GM12878 (cell line): ENCODE measurements around the gene RREB1. TPM values are rescaled to one million over a fixed set of nuclear protein-coding genes. Genes with fewer than 3 reads are reported as not detected.

Source experiments
- ATAC-seq: fragments of 200-7000 bp; cut with Tn5 transposase; 3 replicates; pipeline ENCODE4 v1.9.1; 2020; ENCODE audit warnings: mild to moderate bottlenecking, moderate library complexity
- BruUV-seq: library from RNA; stranded (reverse); fragments of 400-500 nt; replicated peaks from 2 replicates; lab custom pipeline; 2021; lab: Mats Ljungman, UMichigan
- CTCF ChIA-PET: fragments of 300-600 bp; sonication (Branson Sonifier 250); formaldehyde crosslinking; extraction: SDS; loops from one replicate; lab custom pipeline; 2021; ENCODE audit warnings: inconsistent platforms; lab: Yijun Ruan, JAX
- POLR2A ChIA-PET: fragments of 350-600 bp; formaldehyde crosslinking; extraction: SDS; loops from one replicate; lab custom pipeline; 2021; ENCODE audit warnings: inconsistent platforms; lab: Charles Lee
- RAD21 ChIA-PET: fragments of 300-600 bp; sonication (Branson Sonifier 250); formaldehyde crosslinking; loops from one replicate; lab custom pipeline; 2023; ENCODE audit warnings: antibody characterized with exemption; ENCODE audit not compliant: unreplicated experiment; lab: Charles Lee
- SMC1A ChIA-PET: fragments of 300-600 bp; sonication (Branson Sonifier 250); formaldehyde crosslinking; loops from one replicate; lab custom pipeline; 2023; ENCODE audit not compliant: unreplicated experiment, uncharacterized antibody; lab: Charles Lee
- DNase-seq: peaks from one replicate; pipeline ENCODE4 v3.0.0-alpha.2; 2011; ENCODE audit warnings: low read depth, low spot score
- FAIRE-seq: peaks from 3 replicates; lab custom pipeline; 2011; peaks lifted over from hg19 to GRCh38; lab: Jason Lieb, UNC
- H2AFZ ChIP-seq: 2 replicates; pipeline ENCODE4 v1.6.0; 2011; ENCODE audit warnings: low read depth, low read length, control low read depth; ENCODE audit not compliant: control insufficient read depth
- H3K27ac ChIP-seq: 2 replicates; pipeline ENCODE4 v1.5.1; 2011; ENCODE audit warnings: control low read depth; ENCODE audit not compliant: control insufficient read depth, insufficient read depth
- H3K27me3 ChIP-seq, 2 experiments: replicated peaks in 1 of 2; 2 replicates each; pipeline versions ENCODE4 v1.6.0 to v1.6.1; 2011; ENCODE audit warnings: low read length in 1 of 2; ENCODE audit not compliant: control insufficient read depth in 2 of 2, insufficient read depth in 2 of 2
- H3K36me3 ChIP-seq, 2 experiments: 2 replicates each; pipeline ENCODE4 v1.5.1; 2011; ENCODE audit warnings: low read length in 1 of 2; ENCODE audit not compliant: control insufficient read depth in 2 of 2, insufficient read depth in 2 of 2
- H3K4me1 ChIP-seq: 2 replicates; pipeline ENCODE4 v1.6.1; 2011; ENCODE audit warnings: mild to moderate bottlenecking, low read length, moderate library complexity, mixed read lengths; ENCODE audit not compliant: control insufficient read depth, insufficient read depth
- H3K4me2 ChIP-seq: 2 replicates; pipeline ENCODE4 v1.6.0; 2011; ENCODE audit warnings: control low read depth; ENCODE audit not compliant: control insufficient read depth, insufficient read depth
- H3K4me3 ChIP-seq: fragments of 200-600 bp; sonication (generic); 2 replicates; pipeline ENCODE4 v1.5.1; 2016
- H3K79me2 ChIP-seq: 2 replicates; pipeline ENCODE4 v1.6.0; 2011; ENCODE audit warnings: low read length; ENCODE audit not compliant: control insufficient read depth, insufficient read depth
- H3K9ac ChIP-seq: 2 replicates; pipeline ENCODE4 v1.8.0; 2011; ENCODE audit warnings: low read length, control low read depth, mixed read lengths; ENCODE audit not compliant: control insufficient read depth, insufficient read depth
- H3K9me3 ChIP-seq: replicated peaks from 3 replicates; pipeline ENCODE4 v1.5.1; 2011; ENCODE audit warnings: mild to moderate bottlenecking, low read length; ENCODE audit not compliant: control insufficient read depth, insufficient read depth
- H4K20me1 ChIP-seq: 2 replicates; pipeline ENCODE4 v1.6.0; 2011; ENCODE audit not compliant: control insufficient read depth, insufficient read depth
- NFYB ChIP-seq: IDR thresholded peaks from 2 replicates; pipeline ENCODE4 v1.6.1; 2011; ENCODE audit warnings: low read depth, mild to moderate bottlenecking, low read length, improper control_type of control experiment, moderate library complexity; ENCODE audit not compliant: insufficient read depth
- REST ChIP-seq: IDR thresholded peaks from 2 replicates; pipeline ENCODE4 v1.6.1; 2012; ENCODE audit warnings: mild to moderate bottlenecking, low read depth, low read length
- whole genome bisulfite sequencing: methylation state at CpG from one replicate; pipeline ENCODE4 v1.1.6; 2016; ENCODE audit warnings: low lambda C conversion rate; ENCODE audit not compliant: insufficient replicate concordance, insufficient coverage; ENCODE audit errors: missing lambda C conversion rate; 5-methylcytosine and 5-hydroxymethylcytosine counted together
- in situ Hi-C: fragments of 300-500 bp; cut with MboI; formaldehyde crosslinking; loops from 9 replicates; pipeline ENCODE4 v1.14.3; 2018; ENCODE audit warnings: mixed read lengths
- intact Hi-C: fragments of 100-400 bp; cut with micrococcal nuclease; formaldehyde crosslinking; loops from one replicate; pipeline ENCODE4 v1.14.2; 2022; ENCODE audit not compliant: unreplicated experiment
- polyA plus RNA-seq, 11 experiments: library from polyadenylated mRNA; depleted of rRNA in 4 of 11; unstranded in 6 of 11; stranded (reverse) in 5 of 11; fragments of >200 nt; fragmentation: Nextera tagmentation in 4 of 11; fragmentation: Illumina TruSeq in 1 of 11; extraction: Ambion mirVana in 4 of 11; extraction: Trizol in 1 of 11; gene quantifications; 1 replicate in 1 of 11; 2 replicates in 10 of 11; pipeline versions ENCODE4 v1.2.1 to v1.2.3, GENCODE V29; 2011 to 2016; ENCODE audit warnings: inconsistent platforms in 2 of 11, missing spikeins in 2 of 11, low read depth in 1 of 11
- total RNA-seq, 4 experiments: library from RNA; depleted of rRNA in 3 of 4; stranded (reverse); fragments of >200 nt in 3 of 4; fragmentation: Illumina TruSeq in 1 of 4; extraction: Trizol in 1 of 4; gene quantifications; 2 replicates each; pipeline versions ENCODE4 v1.2.1 to v1.2.3, GENCODE V29; 2013 to 2021

The RREB1 gene
- total and polyA plus RNA-seq, 10 of the 15 experiments (the other 5 are each of a cell fraction or from before 2014, with no cell fraction given), result 1.9 to 30.3 (median 8.6) TPM

- ChIA-PET RAD21 (interaction anchor here (0.7 to 4.0 kb wide), 11 partner anchors 16 to 126 kb away, joined by 3 to 23 read pairs (median 7); no protein-coding TSS in a partner anchor), CTCF (interaction anchor here (0.8 to 2.2 kb wide), 10 partner anchors 9 to 439 kb away, joined by 3 to 8 read pairs (median 4); no protein-coding TSS in a partner anchor), SMC1A (interaction anchor here (0.6 to 10.2 kb wide), 19 partner anchors 10 to 329 kb away, joined by 3 to 94 read pairs (median 6); no protein-coding TSS in a partner anchor), POLR2A (interaction anchor here (1.0 to 3.8 kb wide), 6 partner anchors 9 to 42 kb away, joined by 3 to 17 read pairs (median 6); no protein-coding TSS in a partner anchor)
- peaks cover 96% of the 10 kb centered on the region for H3K79me2 ChIP-seq
- no peak for ATAC-seq
- no peak for TF ChIP-seq NFYB
- no peak for TF ChIP-seq REST
- no TSS peak for BruUV-seq
- DNase-seq, result no peak
- FAIRE-seq, result no peak
- intact Hi-C loops, result no loop called here
- H3K4me1 ChIP-seq, result peaks cover 28% of the 10 kb centered on the region
- no peak overlapping the region for H2AFZ ChIP-seq
- H3K27me3 ChIP-seq, result no peaks in the 10 kb centered on the region
- H3K36me3 ChIP-seq, result peaks cover 0 to 2% of the 10 kb centered on the region in 2 experiments; a peak in 2 of 4 replicates
- H3K9ac ChIP-seq, result no peak overlapping the region
- H3K4me3 ChIP-seq, result no peak overlapping the region; the same call in 1 of the 2 replicates
- 85% methylated on average over 14 of the region's 15 CpGs for WGBS
- no peaks in the 10 kb centered on the region; the same call in 2 of the 3 replicates for H3K9me3 ChIP-seq
- in situ Hi-C loops, result no loop called here
- no peak overlapping the region for H3K27ac ChIP-seq
- H4K20me1 ChIP-seq, result peaks cover 17% of the 10 kb centered on the region
- H3K4me2 ChIP-seq, result peak overlapping the region; percentile 70; the same call in 1 of the 2 replicates
Measured at GRCh38 chr6:7115543-7116231, 7.9 kb downstream of the RREB1 start.
